ENCODE data around the gene EOMES. TPM values are rescaled to one million over a fixed set of nuclear protein-coding genes. Genes with fewer than 3 reads are reported as not detected.

The EOMES gene
- total RNA-seq, 4 donors from 2014 or later = 0.22 to 1.7 (median 0.69) TPM

DNA sequence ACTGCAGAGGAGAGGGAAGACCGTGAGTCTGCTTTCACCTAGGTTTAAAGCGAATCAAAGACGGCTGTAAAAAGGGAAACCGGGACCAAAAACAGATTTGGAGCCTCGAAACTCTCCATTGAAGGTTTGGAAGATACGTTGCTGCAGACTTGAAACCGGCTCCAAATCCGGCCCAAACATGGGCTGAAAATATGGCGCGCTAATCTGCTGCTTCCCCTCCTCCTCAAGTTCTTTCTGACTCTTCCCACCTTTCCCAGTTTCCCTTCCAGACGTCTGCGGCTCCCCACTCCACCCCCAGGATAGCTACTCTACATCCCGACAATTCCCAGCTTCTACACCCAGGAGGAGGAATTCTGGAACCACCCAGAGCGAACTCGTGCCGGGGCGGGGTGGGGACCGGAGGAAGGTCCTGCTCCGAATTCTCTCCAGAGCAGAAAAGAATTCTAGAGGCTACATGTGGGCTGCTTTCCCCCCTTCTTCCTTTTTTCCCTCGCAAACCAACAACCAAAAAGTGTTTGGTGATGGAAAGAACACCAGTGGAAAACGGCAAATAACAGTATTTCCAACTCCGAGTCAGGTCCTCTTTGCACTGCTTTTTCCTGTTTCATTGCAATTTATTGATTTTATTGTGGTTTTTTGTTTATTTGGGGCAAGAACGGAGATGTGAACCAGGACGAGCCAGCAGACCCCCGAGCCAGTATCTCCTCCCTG lies 8.5 kb downstream of the EOMES start:
- peaks cover 0 to 62% of the 10 kb centered on the region in 2 donors for H3K27me3 ChIP-seq
- no peak for TF ChIP-seq EP300 (IDR thresholded peaks at IDR 0.05)
- TF ChIP-seq, protein P1, sequence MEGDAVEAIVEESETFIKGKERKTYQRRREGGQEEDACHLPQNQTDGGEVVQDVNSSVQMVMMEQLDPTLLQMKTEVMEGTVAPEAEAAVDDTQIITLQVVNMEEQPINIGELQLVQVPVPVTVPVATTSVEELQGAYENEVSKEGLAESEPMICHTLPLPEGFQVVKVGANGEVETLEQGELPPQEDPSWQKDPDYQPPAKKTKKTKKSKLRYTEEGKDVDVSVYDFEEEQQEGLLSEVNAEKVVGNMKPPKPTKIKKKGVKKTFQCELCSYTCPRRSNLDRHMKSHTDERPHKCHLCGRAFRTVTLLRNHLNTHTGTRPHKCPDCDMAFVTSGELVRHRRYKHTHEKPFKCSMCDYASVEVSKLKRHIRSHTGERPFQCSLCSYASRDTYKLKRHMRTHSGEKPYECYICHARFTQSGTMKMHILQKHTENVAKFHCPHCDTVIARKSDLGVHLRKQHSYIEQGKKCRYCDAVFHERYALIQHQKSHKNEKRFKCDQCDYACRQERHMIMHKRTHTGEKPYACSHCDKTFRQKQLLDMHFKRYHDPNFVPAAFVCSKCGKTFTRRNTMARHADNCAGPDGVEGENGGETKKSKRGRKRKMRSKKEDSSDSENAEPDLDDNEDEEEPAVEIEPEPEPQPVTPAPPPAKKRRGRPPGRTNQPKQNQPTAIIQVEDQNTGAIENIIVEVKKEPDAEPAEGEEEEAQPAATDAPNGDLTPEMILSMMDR (IDR thresholded peaks at IDR 0.05) = no peak
- no peak for TF ChIP-seq POLR2A (IDR thresholded peaks at IDR 0.05)
- H3K27ac ChIP-seq = peak overlapping the region in 1 of 4 donors; percentile 15
- H3K9me3 ChIP-seq = no peaks in the 10 kb centered on the region
- H3K4me3 ChIP-seq = peak overlapping the region; percentile 29 to 55 (median 48)
- 2 to 3% methylated on average over 25 of the region's 25 CpGs for WGBS, 2 donors
- H3K36me3 ChIP-seq = no peaks in the 10 kb centered on the region
- peaks cover 0 to 39% (median 16%) of the 10 kb centered on the region in 4 donors for H3K4me1 ChIP-seq
- no peak for DNase-seq (ENCODE audit: low spot score in 2 of 2)

DNA sequence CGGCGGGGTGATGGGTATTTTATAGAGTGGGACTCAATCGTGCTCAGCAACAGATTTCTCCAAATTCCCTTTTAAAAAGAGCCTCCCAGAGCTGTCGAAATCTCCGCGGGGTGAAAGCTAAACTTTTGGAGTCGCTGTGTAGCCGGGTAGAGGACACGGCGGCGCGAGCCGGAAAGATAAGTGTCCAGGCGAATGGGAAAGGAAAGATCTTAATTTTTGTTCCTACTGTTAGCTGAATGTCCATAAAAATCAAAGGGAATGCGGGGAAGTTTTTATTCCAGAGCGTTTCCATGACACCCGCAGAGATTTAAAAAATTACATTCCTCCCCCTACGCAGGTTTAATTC lies 9.1 kb downstream of the EOMES start:
- no peak for DNase-seq (ENCODE audit: low spot score in 2 of 2)
- no peaks in the 10 kb centered on the region for H3K36me3 ChIP-seq
- WGBS, 2 donors = 1% methylated on average over 18 of the region's 18 CpGs
- H3K27ac ChIP-seq = peak overlapping the region in 2 of 4 donors; percentile 15 to 16
- TF ChIP-seq POLR2A (IDR thresholded peaks at IDR 0.05) (no peak), EP300 (IDR thresholded peaks at IDR 0.05) (no peak)
- TF ChIP-seq, protein P1 (IDR thresholded peaks at IDR 0.05) = no peak
- peaks cover 0 to 58% of the 10 kb centered on the region in 2 donors for H3K27me3 ChIP-seq
- peak overlapping the region; percentile 29 to 55 (median 48) for H3K4me3 ChIP-seq
- H3K9me3 ChIP-seq = no peaks in the 10 kb centered on the region
- peaks cover 0 to 39% (median 16%) of the 10 kb centered on the region in 4 donors for H3K4me1 ChIP-seq

DNA sequence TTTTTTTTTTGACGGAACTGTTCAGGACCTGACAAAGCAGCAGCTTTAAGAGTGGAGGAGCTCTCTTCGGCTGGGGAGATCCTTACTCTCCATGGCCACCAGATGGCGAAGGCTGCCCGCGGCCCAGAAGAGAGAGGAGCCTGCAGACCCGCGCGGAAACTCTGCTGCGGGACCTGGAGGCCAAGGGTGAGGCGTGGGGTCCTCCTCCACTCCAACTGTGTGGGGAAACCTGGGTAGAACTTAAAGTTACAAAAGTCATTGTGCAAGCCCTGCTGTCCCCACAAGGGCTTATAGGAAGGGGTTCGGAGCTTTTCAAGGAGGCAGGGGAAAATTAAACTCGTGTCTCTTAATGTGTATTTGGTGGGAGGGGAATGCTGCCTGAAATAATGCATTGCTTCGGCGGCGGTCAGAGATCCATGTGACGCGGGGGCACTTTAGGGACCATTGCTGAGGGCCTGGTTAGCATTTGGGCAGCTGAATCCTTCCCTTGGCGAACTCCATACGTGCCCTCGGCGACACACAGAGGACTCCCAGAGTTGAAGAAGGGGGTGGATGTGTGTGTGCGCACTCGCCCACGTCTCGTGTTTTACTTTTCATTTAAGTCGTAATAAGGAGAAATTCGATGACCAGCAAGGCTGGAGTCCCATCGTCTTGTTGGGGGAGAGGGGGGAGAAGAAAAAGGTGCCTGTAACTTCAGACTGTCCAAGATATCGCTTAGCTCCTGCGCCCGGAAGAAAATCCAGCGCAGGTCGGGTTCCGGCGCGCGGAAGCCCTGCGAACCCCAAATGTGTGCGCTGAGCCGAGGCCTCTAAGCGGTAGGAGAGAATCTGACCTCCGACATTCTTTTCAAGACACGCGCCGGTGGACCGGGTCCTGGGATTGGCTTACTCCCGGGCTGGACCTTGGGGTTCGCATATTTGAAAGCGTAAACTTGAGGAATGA lies 9.7 kb downstream of the EOMES start:
- Histone ChIP-seq H3K27ac (peak overlapping the region in 2 of 4 donors; percentile 15 to 16), H3K36me3 (no peaks in the 10 kb centered on the region), H3K27me3 (peaks cover 0 to 51% of the 10 kb centered on the region in 2 donors), H3K4me3 (peak overlapping the region; percentile 29 to 55 (median 48)), H3K9me3 (no peaks in the 10 kb centered on the region), H3K4me1 (peaks cover 0 to 39% (median 16%) of the 10 kb centered on the region in 4 donors)
- TF ChIP-seq, protein P1 (IDR thresholded peaks at IDR 0.05) = peak; percentile 71 to 83 (median 73)
- TF ChIP-seq POLR2A (IDR thresholded peaks at IDR 0.05) = no peak
- peak; percentile 60 to 67 for DNase-seq (ENCODE audit: low spot score in 2 of 2)
- 0 to 1% methylated on average over 41 to 49 of the region's 49 CpGs for WGBS, 2 donors

DNA sequence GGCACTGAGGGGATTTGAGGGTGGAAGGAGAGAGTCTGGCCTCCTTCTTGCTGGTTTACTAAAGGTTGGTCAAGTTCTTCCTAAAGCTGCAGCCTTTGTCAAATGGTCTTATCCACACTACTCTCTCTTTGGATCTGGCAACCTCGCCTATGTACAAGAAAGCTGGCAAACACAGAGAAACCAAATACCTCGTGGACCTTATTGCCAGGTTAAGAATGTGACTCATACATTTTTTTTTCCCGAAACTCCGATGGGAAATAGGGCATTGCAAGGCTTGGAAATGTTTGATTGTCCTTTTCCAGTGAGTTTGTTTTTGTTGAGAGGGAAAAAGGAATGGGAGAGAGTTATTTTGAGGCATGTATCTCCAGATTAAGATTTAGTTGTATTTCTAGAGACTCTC lies 13.9 kb downstream of the EOMES start:
- 62 to 84% methylated on average over 4 of the region's 4 CpGs for WGBS, 2 donors
- Histone ChIP-seq H3K36me3 (no peaks in the 10 kb centered on the region), H3K4me3 (no peak overlapping the region), H3K9me3 (no peaks in the 10 kb centered on the region), H3K27ac (no peak overlapping the region), H3K4me1 (peaks cover 0 to 13% (median 4%) of the 10 kb centered on the region in 4 donors), H3K27me3 (peaks cover 0 to 10% of the 10 kb centered on the region in 2 donors)
- no peak for DNase-seq (ENCODE audit: low spot score in 2 of 2)
- TF ChIP-seq EP300 (IDR thresholded peaks at IDR 0.05) = no peak
- TF ChIP-seq, protein P1 (IDR thresholded peaks at IDR 0.05) = no peak
- TF ChIP-seq POLR2A (IDR thresholded peaks at IDR 0.05) = no peak
